GM21367 (cell line): ENCODE measurements around the gene EVPL.

Experiments
- ATAC-seq: cut with Tn5 transposase; IDR thresholded peaks from one replicate; pipeline ENCODE4 v1.9.1; 2021; ENCODE audit not compliant: unreplicated experiment

Gene EVPL

DNA sequence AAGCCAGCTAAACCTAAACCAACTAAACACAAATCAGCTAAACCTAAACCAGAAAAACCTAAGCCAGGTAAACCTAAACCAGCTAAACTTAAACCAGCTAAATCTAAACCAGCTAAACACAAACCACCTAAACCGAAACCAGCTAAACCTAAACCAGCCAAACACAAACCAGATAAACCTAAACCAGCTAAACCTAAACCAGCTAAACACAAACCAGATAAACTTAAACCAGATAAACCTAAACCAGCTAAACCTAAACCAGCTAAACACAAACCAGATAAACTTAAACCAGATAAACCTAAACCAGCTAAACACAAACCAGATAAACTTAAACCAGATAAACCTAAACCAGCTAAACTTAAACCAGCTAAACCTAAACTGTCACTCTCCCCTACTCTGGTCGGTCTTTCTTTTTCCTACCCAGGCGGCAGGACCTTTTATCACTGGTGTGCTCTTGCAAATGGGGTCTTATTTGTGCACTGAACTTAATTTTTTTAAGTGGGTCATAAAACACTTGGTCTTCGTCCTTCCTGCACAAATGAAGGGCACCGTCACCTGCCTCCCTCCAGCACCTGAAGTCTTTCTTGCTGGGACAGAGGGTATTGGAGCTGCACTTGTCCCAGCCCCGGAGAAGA lies 7.2 kb downstream of the EVPL start:
- ATAC-seq, result no peak

DNA sequence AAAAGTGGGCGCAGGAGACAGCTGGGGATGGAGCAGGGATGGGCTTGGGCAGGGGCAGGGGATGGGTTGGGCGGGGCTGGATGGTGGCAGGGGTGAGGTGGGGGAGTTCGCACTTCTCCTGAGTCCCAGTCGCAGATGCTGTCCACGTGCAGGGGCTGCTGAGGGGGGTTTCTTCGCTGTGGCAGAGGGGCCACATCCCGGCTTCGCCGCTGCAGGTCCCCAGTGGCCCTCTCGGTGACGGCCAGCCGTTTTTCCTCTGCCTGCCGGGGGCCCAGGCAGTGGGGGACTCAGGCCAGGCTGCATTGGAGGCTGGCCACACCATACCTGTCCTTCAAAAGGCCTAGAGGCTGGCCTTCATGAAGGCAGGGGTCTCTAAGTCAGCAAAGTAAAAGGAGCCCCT lies 8.3 kb downstream of the EVPL start:
- ATAC-seq, result no peak

GRCh38 chr17:76018340-76018680 lies 8.8 kb downstream of the EVPL start:
- no peak for ATAC-seq

- no peak for ATAC-seq
Observed at GRCh38 chr17:76017481-76018339, 9.4 kb downstream of the EVPL start.

DNA sequence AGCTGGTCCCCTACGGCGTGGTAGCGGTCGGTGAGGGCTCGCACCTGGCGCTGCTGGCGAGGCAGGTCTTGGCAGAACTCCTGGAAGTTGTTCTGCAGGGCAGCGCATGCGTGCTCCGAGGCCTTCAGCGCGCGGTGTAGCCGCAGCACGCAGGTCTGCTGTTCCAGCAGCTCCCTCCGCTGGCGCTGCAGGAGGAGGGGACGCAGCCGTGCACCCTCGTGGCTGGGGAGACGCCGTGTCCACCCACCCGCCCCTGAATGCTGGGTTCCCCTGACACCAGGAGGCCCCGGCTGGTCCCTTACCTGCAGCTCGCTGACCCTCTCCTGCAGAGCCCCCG lies 12.2 kb downstream of the EVPL start:
- no peak for ATAC-seq

DNA sequence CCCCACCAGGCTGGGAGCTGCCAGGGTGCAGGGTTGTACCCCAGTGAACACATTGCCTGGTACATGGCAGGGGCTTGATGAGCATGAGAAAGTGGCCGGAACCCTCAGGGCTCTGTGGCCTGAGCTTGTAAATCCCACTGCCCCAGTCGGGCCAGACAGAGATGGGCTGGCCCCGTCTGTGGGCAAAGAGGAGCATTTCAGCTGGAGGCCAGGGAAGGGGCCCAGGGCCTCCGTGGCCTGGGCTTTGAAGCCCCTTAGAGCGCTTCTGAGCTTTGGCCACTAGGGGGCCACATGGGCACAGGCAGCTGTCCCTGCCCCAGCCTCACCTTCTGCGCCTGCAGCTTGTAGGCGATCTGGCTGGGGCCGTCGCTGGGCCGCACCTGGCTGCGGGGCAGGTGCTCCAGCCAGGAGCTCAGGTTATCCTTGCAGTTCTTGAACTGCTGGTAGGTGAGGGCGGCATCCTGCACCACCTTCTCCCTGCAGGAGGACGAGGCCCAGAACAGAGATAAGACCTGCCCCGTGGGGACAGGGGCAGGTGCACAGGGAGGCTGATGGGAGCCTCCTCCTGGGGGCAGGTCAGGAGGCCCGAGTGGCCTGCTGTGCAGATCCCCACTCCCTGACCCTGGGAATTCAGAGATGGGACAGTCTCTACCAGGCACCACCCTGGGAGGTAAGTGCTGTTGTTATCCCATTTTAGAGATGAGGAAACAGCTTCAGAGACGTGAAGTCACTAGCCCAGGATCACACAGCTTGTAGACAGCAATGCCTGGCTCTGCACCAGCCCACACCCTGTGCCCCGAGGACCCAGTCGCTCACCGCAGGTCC lies 12.8 kb downstream of the EVPL start:
- ATAC-seq, result no peak

DNA sequence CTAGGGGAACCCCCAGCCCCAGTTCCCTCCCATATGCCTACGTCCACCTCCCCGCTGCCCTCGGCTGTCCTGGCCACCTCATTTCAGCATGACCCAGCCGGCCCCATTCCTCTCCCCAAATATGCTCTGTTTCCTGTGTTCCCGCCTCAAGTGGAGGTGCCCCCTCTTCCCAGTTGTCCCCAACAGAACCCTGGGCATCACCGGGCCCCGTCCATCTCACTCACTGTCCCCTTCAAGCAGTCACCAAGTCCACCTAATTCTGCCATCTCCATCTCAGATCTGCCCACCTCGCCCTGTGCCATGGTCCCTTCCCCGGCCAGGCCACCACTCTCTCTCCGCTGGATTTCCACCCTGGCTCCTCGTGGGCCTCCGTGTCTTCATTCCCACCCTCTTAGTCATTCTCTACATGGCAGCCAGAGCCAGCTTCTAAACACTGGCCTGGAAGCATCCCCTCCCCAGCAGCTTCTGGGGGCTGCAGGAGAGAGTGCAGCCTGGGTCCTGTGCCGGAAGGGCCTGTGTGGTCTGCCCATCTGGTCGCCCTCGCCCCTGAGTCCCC lies 13.7 kb downstream of the EVPL start:
- ATAC-seq, result no peak

GRCh38 chr17:76011951-76012350 lies 15.2 kb downstream of the EVPL start:
- ATAC-seq, result no peak

GRCh38 chr17:76009969-76010661 lies 17.0 kb downstream of the EVPL start:
- no peak for ATAC-seq

GRCh38 chr17:76009447-76009846 lies 17.7 kb downstream of the EVPL start:
- no peak for ATAC-seq

DNA sequence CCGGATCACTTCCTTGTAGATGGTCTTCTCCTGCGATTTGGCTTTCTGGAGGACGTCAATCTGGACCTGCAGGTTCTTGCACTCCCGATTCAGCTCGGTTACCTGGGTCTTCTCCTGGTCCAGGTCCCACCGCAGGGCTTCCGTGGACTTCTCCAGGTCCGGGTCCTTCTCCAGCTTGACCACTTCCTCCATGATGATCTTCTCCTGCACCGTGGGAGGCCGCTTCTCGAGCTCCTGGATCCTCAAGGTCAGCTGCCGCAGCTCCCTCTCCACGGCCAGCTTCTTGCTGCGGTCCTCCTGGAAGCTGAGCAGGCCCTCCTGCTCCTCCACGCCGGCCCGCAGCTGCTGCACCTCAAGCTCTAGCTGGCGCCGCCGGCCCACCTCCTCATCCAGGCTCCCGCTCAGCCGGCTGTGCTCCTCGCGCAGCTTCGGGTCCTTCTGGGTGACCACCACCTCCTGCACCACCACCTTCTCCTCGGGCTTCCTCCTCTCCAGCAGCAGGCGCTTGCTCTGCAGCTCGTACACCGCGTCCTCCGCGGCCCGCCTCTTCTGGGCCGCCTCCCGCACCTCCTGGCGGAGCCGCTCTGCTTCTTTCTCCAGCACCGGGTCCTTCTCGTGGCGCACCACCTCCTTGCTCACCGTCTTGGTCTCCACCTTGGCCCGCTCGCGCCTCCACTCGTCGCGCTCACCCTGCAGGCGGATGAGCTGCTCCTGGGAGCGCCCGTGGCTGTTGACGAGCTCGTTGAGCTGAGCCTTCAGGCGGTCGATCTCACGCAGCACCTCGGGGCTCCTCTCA lies 18.3 kb downstream of the EVPL start:
- ATAC-seq, result no peak

- ATAC-seq, result no peak
Observed at GRCh38 chr17:76008208-76008607, 18.9 kb downstream of the EVPL start.

GRCh38 chr17:76007850-76008165 lies 19.3 kb downstream of the EVPL start:
- ATAC-seq, result no peak

GRCh38 chr17:76007131-76007849 lies 19.8 kb downstream of the EVPL start:
- no peak for ATAC-seq

GRCh38 chr17:76005263-76006149 lies 21.6 kb downstream of the EVPL start:
- no peak for ATAC-seq

DNA sequence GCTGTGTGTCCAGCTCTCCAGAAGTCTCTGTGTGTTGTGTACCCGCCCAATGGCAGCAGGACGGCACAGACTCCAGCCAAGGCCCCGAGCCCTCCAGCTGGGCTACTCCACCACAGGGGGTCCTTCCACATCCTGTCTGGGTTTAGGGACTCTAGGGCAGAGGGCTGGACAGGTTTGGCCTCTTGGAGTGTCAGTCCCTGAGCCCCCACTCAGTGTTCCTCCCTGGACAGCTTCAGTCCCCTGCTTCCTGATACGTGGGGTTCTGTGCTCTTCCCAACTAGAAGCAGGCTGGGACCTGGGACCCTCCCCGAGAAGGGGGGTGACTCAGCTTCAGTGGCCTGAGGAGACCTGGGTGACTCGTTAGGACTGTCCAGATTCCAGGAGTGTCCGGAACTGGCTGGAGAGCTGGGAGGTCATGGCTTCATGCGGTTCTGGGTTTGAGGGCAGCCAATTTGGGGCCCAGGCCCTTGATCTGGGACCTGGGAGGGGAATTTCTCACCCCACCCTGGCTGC lies 22.3 kb downstream of the EVPL start:
- ATAC-seq, result no peak

DNA sequence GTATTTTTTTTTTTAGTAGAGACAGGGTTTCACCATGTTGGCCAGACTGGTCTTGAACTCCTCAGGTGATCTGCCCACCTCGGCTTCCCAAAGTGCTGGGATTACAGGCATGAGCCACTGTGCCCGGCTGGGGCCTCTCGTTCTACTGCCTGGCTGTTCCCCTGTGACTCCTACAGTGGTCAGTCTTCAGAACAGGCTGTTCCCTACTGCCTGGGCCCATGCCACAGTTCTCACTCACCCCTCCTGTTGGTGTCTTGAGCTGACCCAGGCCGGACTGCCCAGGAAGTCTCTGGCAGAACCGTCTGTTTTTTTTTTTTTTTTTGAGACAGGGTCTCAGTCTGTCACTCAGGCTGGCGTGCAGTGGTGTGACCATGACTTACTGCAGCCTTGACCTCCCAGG lies 23.2 kb downstream of the EVPL start:
- ATAC-seq, result no peak

DNA sequence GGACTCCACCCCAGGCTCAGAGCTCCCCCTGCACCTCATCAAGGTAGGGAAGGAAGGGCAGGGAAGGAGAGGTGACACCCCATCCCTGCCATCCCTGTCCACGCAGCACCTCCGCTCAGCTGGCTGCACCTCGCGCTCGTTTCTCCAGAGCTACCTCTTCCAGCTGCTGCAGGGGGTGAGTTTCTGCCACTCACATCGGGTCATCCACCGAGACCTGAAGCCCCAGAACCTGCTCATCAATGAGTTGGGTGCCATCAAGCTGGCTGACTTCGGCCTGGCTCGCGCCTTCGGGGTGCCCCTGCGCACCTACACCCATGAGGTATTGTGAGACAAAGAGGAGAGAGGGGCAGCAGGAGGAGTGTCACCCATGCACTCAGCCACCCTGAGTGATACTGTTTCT lies 25.0 kb downstream of the EVPL start:
- ATAC-seq, result no peak
